ES-I3 (cell line): ENCODE data around the gene ARMH2.
"Not testable (repeated sequence)": the region's sequence is repeated elsewhere in the genome, so short reads cannot be mapped to it uniquely, and the experiment has no call there.

Experiments
- H3K36me3 ChIP-seq: 2 replicates; pipeline ENCODE4 v1.6.1; 2013; ENCODE audit warnings: mild to moderate bottlenecking, low read length, control low read depth, moderate library complexity; ENCODE audit not compliant: insufficient read depth
- H3K4me1 ChIP-seq: 2 replicates; pipeline ENCODE4 v1.6.1; 2013; ENCODE audit warnings: mild to moderate bottlenecking, control low read depth, low read length; ENCODE audit not compliant: insufficient read depth
- H3K9ac ChIP-seq: 2 replicates; pipeline ENCODE4 v1.6.1; 2013; ENCODE audit warnings: low read depth, mild to moderate bottlenecking, low read length, moderate library complexity
- H3K9me3 ChIP-seq: 2 replicates; pipeline ENCODE4 v1.6.1; 2013; ENCODE audit warnings: mild to moderate bottlenecking, low read length, moderate library complexity; ENCODE audit not compliant: control insufficient read depth, insufficient read depth

Gene ARMH2

DNA sequence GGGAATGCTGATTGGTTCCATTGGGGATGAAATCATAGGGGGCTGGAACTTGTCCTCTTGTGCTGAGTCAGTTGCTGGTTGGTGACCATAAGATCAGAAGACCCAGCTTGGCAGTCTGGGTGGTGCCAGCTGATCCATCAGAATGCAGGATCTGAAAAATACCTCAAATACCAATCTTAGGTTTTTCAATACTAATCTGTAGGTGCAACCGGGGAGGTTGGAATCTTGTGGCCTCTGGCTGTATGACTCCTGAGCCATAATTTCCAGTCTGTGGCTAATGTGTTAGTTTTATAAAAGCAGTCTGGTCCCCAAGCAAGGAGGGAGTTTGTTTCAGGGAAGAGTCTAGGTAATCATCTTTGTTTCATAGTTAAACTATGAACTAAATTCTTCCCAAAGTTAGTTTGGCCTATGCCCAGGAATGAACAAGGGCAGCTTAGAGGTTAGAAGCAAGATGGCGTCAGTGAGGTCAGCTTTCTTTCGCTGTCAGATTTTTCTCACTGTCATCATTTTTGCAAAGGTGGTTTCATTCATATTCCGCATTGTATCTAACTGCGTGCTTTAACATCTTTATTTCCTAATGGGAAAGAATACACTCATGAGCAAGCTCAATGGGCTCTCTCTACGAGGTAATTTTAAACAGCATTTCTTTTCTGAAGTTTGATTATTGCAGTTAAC is 2.0 kb downstream of the ARMH2 start:
- H3K36me3 ChIP-seq = no peaks in the 10 kb centered on the region
- no peak overlapping the region for H3K9ac ChIP-seq
- no peaks in the 10 kb centered on the region; the same call in 1 of the 2 replicates for H3K9me3 ChIP-seq
- peaks cover 6% of the 10 kb centered on the region for H3K4me1 ChIP-seq

DNA sequence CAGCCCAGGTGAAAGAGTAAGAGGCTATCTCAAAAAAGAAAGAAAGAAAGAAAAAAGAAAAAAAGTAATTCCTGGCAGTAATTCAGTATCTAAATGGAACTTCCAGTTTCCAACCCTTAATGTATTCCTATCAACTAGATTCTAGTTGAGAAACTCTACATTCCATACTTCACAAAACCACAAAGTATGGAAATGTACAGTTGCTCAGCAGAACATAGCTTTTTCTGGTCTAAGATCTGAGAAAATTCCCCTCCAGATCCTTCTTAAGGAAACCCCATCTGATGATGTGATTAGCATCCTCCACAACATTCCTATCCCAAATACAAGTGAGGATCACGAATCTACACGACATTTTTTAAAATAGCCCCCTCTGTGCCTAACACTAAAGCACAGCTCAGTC is 3.6 kb downstream of the ARMH2 start:
- H3K9me3 ChIP-seq = no peaks in the 10 kb centered on the region; the same call in 1 of the 2 replicates
- H3K9ac ChIP-seq = no peak overlapping the region
- H3K36me3 ChIP-seq = no peaks in the 10 kb centered on the region
- peaks cover 6% of the 10 kb centered on the region for H3K4me1 ChIP-seq

DNA sequence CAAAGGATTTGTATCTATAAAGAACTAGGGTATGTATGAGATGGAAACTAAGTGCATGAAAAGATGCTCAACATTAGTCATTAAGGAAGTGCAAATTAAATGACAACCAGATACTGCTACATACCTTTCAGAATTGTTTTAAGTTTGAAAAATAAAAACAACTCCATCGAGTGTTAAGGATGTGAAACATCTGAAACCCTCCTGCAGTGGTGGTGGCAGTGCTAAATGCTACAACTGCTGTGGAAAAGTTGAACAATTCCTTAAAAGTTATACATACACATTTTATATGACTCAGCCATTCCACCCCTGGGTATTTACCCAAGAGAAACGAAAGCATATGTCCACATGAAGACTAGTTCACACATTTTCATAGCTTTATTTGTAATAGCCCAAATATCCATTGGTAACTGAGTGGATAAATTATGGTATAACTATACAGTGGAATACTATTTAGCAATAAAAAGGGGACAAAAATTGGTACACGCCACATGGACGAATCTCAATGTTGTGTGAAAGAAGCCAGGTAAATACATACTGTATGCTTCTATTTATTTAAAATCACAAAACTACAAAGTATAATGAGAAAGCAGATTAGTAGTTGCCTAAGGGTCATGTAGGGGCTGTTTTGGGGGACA is 10.6 kb downstream of the ARMH2 start:
- H3K36me3 ChIP-seq = peaks cover 6% of the 10 kb centered on the region; the same call in 1 of the 2 replicates
- no peaks in the 10 kb centered on the region for H3K4me1 ChIP-seq
- no peaks in the 10 kb centered on the region for H3K9me3 ChIP-seq
- no peak overlapping the region for H3K9ac ChIP-seq

GRCh38 chr6:24780206-24780605 is 18.5 kb downstream of the ARMH2 start:
- 0 out of 2 replicates have a peak, but pooled peaks cover 6% of the 10 kb centered on the region for H3K4me1 ChIP-seq
- peaks cover 9% of the 10 kb centered on the region for H3K36me3 ChIP-seq
- no peaks in the 10 kb centered on the region for H3K9me3 ChIP-seq
- no peak overlapping the region for H3K9ac ChIP-seq

DNA sequence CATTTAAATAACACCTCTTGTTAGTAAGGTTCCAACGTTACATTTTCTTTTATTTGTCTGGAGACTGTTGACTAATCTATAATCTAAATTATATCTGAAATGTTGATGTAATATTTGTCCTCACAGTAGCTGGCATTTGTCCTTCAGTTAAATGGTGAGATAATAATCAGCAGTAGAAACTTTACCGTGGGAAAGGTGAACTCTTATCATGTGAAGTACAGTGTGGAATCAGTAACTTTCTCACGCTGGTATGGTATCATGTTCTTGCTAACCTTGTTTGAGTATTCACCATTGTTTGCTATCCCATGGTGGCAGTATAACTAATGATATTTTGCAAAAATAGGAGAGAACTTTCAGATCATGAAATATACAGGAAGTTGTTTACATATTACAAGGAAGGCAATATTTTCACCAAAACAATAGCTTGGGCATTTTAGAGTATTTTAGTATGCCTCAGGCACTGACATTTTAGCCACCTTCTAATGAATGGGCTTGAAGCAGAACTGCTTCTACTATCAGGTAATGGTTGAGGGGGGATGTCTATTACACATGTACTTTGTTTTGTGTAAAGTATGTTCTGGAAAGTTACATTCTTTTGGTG is 19.2 kb downstream of the ARMH2 start:
- H3K9ac ChIP-seq = no peak overlapping the region

GRCh38 chr6:24778878-24779277 is 19.8 kb downstream of the ARMH2 start:
- H3K9me3 ChIP-seq = no peaks in the 10 kb centered on the region
- H3K36me3 ChIP-seq = peaks cover 9% of the 10 kb centered on the region
- H3K4me1 ChIP-seq = 0 out of 2 replicates have a peak, but pooled peaks cover 6% of the 10 kb centered on the region
- H3K9ac ChIP-seq = no peak overlapping the region

More for the DNA sequence above, 19.2 kb downstream of the ARMH2 start:
- Histone ChIP-seq H3K36me3 (peaks cover 9% of the 10 kb centered on the region), H3K4me1 (0 out of 2 replicates have a peak, but pooled peaks cover 6% of the 10 kb centered on the region), H3K9me3 (no peaks in the 10 kb centered on the region)

- Histone ChIP-seq H3K9ac (no peak overlapping the region), H3K36me3 (peaks cover 9% of the 10 kb centered on the region), H3K4me1 (0 out of 2 replicates have a peak, but pooled peaks cover 6% of the 10 kb centered on the region), H3K9me3 (no peaks in the 10 kb centered on the region)
These were observed 20.6 kb downstream of the ARMH2 start for GRCh38 chr6:24778121-24778520.

DNA sequence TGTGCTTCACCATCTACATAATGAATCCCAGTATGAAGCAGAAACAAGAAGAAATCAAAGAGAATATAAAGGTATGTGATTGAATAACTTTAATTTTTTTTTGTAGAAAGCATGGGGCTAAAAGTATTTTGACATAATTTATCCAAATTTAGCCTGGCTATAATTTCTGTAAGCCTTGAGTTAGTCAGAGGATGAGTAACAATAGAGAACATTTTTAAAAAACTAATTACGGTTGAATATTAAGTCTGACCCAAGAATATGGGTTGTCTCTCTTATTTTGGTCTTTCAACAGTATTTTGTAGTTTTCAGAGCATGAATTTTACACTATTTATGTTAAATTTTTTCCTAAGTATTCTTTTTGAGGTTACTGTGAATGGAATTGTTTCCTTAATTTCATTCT is 21.5 kb downstream of the ARMH2 start:
- H3K9ac ChIP-seq = no peak overlapping the region
- no peaks in the 10 kb centered on the region for H3K9me3 ChIP-seq
- 0 out of 2 replicates have a peak, but pooled peaks cover 6% of the 10 kb centered on the region for H3K4me1 ChIP-seq
- H3K36me3 ChIP-seq = peaks cover 6% of the 10 kb centered on the region; the same call in 1 of the 2 replicates

DNA sequence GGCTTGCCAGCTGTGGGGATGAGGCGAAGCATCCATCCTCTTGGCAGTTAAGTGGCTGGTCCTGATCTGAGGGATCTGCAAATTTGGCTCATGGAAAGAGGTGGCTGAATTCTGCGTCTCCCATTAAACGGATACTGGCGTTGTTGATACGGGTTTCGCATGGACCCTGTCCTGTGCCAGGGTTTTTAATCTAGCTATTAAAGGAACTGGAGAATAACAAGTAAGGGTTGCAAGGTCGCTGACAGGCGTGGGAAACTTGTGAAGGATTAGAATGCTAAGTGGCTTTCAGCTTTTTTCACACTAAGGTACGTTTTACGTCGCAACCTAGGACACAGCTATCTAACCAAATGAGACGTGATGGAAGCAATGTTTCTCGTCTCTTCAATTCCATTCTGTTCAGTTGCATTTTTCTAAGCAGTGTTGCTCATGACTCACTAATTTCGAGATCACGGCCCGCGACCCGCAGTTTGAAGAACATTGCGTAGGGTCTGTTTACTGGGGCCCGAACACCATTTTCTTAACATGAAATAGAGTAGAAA is 23.1 kb downstream of the ARMH2 start:
- 0 out of 2 replicates have a peak, but pooled peaks cover 6% of the 10 kb centered on the region for H3K4me1 ChIP-seq
- H3K9me3 ChIP-seq = no peaks in the 10 kb centered on the region
- H3K9ac ChIP-seq = peak overlapping the region; percentile 99
- peaks cover 2% of the 10 kb centered on the region; the same call in 1 of the 2 replicates for H3K36me3 ChIP-seq

GRCh38 chr6:24774696-24775519 is 23.8 kb downstream of the ARMH2 start, which contains the start of gene GMNN:
Gene GMNN (plus strand): TSS chr6:24774937. CDS start chr6:24777247, 2,310 bp downstream.
- Histone ChIP-seq H3K4me1 (0 out of 2 replicates have a peak, but pooled peaks cover 6% of the 10 kb centered on the region), H3K9ac (peak within 1 kb of the TSS; percentile 99), H3K9me3 (no peaks in the 10 kb centered on the region), H3K36me3 (no peaks in the 10 kb centered on the region)

- H3K9me3 ChIP-seq = no peaks in the 10 kb centered on the region
- no peaks in the 10 kb centered on the region for H3K4me1 ChIP-seq
- no peak overlapping the region for H3K9ac ChIP-seq
- H3K36me3 ChIP-seq = no peaks in the 10 kb centered on the region
These were observed 30.4 kb downstream of the ARMH2 start for GRCh38 chr6:24768361-24768760.

GRCh38 chr6:24766680-24767462 is 31.8 kb downstream of the ARMH2 start:
- no peak overlapping the region for H3K9ac ChIP-seq
- no peaks in the 10 kb centered on the region for H3K9me3 ChIP-seq
- no peaks in the 10 kb centered on the region for H3K4me1 ChIP-seq
- no peaks in the 10 kb centered on the region for H3K36me3 ChIP-seq

GRCh38 chr6:24765968-24766367 is 32.7 kb downstream of the ARMH2 start:
- not testable (repeated sequence) for H3K9me3 ChIP-seq, H3K9ac ChIP-seq, H3K4me1 ChIP-seq, H3K36me3 ChIP-seq
